SK-N-MC (cell line): Measurements from ENCODE around the gene TRIM9.

ENCODE experiments used
- EZH2 ChIP-seq: fragments of 200-600 bp; sonication (generic); IDR thresholded peaks from one replicate; pipeline ENCODE4 v1.6.1; 2017; ENCODE audit warnings: antibody characterized with exemption
- POLR2AphosphoS5 ChIP-seq: IDR thresholded peaks from 2 replicates; pipeline ENCODE4 v1.6.1; 2012; ENCODE audit warnings: mild to moderate bottlenecking, low read depth, low read length, borderline replicate concordance

- TF ChIP-seq EZH2 (no peak), POLR2AphosphoS5 (no peak)
Observed at GRCh38 chr14:51028361-51028760, 66.5 kb downstream of the TRIM9 start.
